Neutrophil (primary cell): ENCODE data around the gene NKX2-2.

ENCODE experiments used
- H3K27ac ChIP-seq: fragments of 200-600 bp; sonication (generic); 2 replicates; pipeline ENCODE4 v1.5.1; 2016; ENCODE audit warnings: mild to moderate bottlenecking, moderate library complexity
- H3K27me3 ChIP-seq: fragments of 200-600 bp; sonication (generic); 2 replicates; pipeline ENCODE4 v1.6.0; 2016; ENCODE audit warnings: mild to moderate bottlenecking
- H3K36me3 ChIP-seq: fragments of 200-600 bp; sonication (generic); 2 replicates; pipeline ENCODE4 v1.5.1; 2017
- H3K4me1 ChIP-seq, 2 experiments: fragments of 200-600 bp in 1 of 2; sonication (generic) in 1 of 2; 1 replicate in 1 of 2; 2 replicates in 1 of 2; pipeline versions ENCODE4 v1.5.1 to v1.6.1; 2013 to 2016; ENCODE audit warnings: low read depth in 1 of 2, low read length in 1 of 2, mild to moderate bottlenecking in 1 of 2, moderate library complexity in 1 of 2; ENCODE audit not compliant: control insufficient read depth in 1 of 2, insufficient read depth in 1 of 2
- H3K4me3 ChIP-seq, 2 experiments: fragments of 200-600 bp in 1 of 2; sonication (generic) in 1 of 2; 1 replicate in 1 of 2; 2 replicates in 1 of 2; pipeline ENCODE4 v1.5.1; 2013 to 2016; ENCODE audit warnings: low read depth in 1 of 2, low read length in 1 of 2, mild to moderate bottlenecking in 1 of 2, moderate library complexity in 1 of 2
- H3K9me3 ChIP-seq: fragments of 200-600 bp; sonication (generic); 2 replicates; pipeline ENCODE4 v1.5.1; 2016
- TF ChIP-seq, protein P1 (sequence below): fragments of 200-600 bp; sonication (generic); IDR thresholded peaks from 2 replicates; pipeline ENCODE4 v1.5.1; 2016; ENCODE audit warnings: antibody characterized with exemption

Gene NKX2-2

DNA sequence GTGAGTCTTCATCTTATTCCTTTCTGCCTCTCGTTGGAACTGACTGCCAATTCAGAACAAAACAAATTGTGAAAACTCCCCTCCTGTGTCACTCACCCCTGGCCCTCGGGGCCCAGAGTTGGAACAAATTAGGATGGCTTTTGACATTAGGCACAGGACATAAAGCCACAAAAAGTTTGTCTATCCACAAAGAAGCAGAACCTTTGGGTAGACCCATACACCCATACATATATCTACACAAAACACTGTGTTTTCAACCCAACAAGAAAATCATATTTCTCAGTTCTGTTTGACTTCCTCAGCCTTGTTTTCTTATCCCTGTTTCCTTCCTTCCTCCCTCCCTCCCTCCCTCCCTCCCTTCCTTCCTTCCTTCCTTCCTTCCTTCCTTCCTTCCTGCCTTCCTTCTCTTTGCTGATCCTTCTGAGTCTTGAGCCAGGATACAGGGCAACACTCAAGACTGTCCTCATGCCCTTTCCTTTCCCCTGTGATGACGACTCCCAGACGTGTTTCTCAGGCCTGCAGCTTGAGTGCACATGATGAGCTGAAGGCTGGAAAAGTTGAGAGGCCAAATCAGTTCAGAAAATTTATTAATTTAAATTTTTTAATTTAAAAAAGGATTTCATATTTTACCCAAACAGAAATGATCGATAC, 41.7 kb upstream of the NKX2-2 start:
- Histone ChIP-seq H3K27me3 (peaks cover 79% of the 10 kb centered on the region), H3K36me3 (no peaks in the 10 kb centered on the region), H3K4me3 (no peak overlapping the region), H3K27ac (no peak overlapping the region), H3K4me1 (no peaks in the 10 kb centered on the region), H3K9me3 (no peaks in the 10 kb centered on the region)
- TF ChIP-seq, protein P1, sequence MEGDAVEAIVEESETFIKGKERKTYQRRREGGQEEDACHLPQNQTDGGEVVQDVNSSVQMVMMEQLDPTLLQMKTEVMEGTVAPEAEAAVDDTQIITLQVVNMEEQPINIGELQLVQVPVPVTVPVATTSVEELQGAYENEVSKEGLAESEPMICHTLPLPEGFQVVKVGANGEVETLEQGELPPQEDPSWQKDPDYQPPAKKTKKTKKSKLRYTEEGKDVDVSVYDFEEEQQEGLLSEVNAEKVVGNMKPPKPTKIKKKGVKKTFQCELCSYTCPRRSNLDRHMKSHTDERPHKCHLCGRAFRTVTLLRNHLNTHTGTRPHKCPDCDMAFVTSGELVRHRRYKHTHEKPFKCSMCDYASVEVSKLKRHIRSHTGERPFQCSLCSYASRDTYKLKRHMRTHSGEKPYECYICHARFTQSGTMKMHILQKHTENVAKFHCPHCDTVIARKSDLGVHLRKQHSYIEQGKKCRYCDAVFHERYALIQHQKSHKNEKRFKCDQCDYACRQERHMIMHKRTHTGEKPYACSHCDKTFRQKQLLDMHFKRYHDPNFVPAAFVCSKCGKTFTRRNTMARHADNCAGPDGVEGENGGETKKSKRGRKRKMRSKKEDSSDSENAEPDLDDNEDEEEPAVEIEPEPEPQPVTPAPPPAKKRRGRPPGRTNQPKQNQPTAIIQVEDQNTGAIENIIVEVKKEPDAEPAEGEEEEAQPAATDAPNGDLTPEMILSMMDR = no peak

DNA sequence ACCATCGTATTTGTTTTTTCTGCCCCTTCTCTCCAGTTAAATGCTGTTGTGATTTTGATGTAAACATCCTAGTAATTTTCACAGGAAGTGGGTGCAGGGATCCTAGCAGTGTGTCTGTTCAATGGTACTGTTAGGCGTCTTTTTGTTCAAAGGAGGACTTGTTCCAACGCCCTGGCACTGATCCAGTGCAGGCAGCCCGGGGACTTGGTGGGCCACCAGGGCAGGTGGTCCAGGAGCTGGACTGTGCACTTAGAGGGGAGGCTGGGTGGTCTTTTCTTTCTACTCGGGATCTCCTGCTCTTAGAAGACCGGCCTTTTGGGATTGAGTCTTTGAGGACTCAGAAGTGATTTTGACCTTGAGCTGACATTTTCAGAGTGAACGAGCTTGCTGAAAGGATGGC, 41.1 kb upstream of the NKX2-2 start:
- H3K4me1 ChIP-seq = no peaks in the 10 kb centered on the region
- H3K27ac ChIP-seq = no peak overlapping the region
- H3K27me3 ChIP-seq = peaks cover 77% of the 10 kb centered on the region
- H3K36me3 ChIP-seq = no peaks in the 10 kb centered on the region
- no peak overlapping the region for H3K4me3 ChIP-seq
- TF ChIP-seq, protein P1 = no peak
- no peaks in the 10 kb centered on the region for H3K9me3 ChIP-seq

DNA sequence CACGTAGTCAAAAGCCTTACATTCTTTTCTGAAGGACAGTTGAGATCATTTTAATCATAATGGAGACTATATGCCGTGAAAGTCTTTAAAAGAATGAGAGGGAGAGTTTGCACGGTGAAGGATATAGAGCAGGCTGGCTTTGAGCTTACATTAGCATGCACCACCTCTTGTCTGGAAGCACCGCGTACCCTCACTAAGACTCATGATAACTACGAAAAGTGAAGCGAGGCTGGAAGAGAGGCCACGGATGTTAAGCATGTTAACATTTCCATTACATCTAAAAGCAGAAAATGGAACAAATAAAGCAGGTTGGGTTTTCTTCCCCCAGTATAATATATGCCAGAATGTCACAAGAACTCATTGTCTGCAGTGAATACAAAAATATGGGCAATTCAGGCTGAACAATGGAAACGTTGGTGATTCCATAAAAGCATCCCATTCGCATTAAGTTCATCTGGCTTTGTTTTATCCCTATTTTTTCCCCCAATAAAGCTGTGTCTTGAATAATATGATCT, 40.6 kb upstream of the NKX2-2 start:
- Histone ChIP-seq H3K36me3 (no peaks in the 10 kb centered on the region), H3K4me1 (no peaks in the 10 kb centered on the region), H3K4me3 (no peak overlapping the region), H3K27me3 (peaks cover 75% of the 10 kb centered on the region), H3K9me3 (no peaks in the 10 kb centered on the region), H3K27ac (no peak overlapping the region)
- TF ChIP-seq, protein P1 = no peak

DNA sequence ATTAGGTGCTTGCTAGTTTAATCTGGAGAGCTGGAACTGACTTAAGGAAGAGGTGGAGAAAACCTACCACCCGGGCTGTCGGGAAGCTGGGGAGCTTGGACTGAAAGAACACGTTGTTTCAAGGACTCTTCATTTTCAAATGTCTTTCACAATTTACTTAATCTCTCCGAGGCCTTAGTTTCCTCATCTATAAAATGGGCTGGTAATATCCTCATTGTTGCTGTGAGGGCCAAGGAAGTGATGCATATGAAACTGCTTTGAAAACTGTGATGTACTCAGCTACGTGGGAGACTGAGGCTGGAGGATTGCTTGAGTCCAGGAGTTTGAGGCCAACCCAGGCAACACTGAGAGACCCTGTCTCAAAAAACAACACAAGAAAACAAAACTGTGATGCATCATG, 36.7 kb upstream of the NKX2-2 start:
- no peak overlapping the region for H3K4me3 ChIP-seq
- no peaks in the 10 kb centered on the region for H3K36me3 ChIP-seq
- H3K9me3 ChIP-seq = no peaks in the 10 kb centered on the region
- H3K27me3 ChIP-seq = peaks cover 77% of the 10 kb centered on the region
- H3K27ac ChIP-seq = no peak overlapping the region
- no peaks in the 10 kb centered on the region for H3K4me1 ChIP-seq
- TF ChIP-seq, protein P1 = no peak

DNA sequence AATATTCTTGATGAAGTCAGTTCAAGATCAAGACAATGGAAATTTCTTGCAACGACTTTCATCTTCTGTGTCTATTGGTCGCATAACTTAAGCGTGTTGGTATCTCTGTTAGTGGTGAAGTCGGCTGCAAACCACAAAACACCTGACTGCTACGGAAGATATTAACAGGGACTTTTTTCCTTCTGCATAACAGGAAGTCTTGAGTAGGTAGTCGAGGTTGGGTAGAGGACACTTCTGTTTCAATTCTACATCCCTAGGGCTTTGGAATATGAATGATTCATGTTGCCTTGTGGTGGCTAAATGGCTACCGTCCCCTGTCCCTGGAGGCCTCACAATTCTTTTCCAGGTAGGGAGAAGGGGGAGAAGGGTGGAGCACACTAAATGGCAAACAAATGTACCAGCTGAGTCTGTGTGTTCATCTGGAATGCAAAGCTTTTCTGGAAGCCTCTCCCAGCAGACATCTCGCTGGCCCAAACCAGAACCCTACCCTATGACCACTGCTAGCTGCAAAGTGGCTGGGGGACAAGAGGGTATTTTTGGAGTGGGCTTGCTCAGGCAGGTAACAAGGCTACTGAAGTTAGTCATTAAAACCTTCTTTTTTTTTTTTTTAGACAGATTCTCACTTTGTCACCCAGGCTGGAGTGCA, 34.6 kb upstream of the NKX2-2 start:
- Histone ChIP-seq H3K4me3 (no peak overlapping the region), H3K9me3 (no peaks in the 10 kb centered on the region), H3K27ac (no peak overlapping the region)

More for the DNA sequence above, 34.6 kb upstream of the NKX2-2 start:
- Histone ChIP-seq H3K4me1 (no peaks in the 10 kb centered on the region), H3K27me3 (peaks cover 73% of the 10 kb centered on the region), H3K36me3 (no peaks in the 10 kb centered on the region)
- TF ChIP-seq, protein P1 = no peak
